Activated CD8-positive, alpha-beta memory T cell treated with anti-CD3 and anti-CD28 coated beads for 4 hours (primary cell): ENCODE data around the gene KRT15.
A peak's percentile ranks its signal among the peaks of the same experiment; 100 is the strongest.

Source experiments
- DNase-seq, 2 donors: peaks; one replicate each; pipeline ENCODE4 v3.0.0-alpha.2; 2020; ENCODE audit warnings: low read depth in 2 of 2

The KRT15 gene

DNA sequence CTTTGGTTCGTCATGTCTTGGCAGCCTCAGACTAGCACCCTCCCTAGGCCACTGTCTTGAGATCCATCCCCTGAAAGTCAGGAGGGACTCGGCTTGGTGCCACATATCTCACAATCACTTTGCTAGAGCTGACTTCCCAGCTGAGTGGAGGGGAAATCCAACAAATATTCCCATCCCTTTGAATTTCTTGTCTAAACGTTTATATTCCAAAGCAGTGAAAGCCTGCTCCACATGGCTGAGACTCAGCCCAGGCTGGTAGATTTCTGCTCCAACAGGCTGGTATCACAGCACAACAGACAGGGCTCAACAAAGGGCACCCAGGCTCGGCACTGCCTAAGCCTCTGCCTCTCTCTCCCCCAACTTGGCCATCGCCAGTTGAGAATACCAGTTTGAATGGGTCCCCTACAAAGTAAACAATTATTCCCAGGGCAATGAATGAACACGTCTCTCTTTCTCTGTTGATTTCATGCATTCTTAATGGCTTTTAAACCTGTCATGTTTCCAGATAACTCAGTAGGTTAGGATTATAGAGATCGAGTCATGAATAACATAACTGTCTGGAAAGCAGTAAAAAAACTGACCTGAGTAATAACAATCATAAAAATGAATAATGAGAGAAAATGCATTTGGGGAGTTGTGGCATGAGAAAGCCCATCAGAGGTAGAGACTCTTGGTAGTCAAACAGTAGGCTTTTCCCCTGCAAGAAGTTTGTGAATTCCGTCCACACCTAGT lies 14.3 kb downstream of the KRT15 start:
- no peak for DNase-seq

DNA sequence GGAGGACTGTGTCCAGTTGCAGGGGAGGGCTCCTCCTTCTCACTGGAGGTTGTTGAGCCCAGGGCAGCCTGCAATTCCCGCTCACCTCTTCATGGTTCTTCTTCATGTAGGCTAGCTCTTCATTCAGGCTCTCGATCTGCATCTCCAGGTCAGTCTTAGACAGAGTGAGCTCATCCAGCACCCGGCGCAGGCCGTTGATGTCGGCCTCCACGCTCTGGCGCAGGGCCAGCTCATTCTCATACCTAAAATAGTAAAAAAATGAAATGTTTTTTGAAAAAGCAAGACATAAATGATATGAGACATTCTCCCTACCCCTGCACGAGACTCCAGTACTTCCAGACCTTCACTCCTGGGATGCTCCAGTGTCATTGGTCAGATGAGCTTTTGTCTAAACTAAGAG lies 15.5 kb downstream of the KRT15 start:
- no peak for DNase-seq

DNA sequence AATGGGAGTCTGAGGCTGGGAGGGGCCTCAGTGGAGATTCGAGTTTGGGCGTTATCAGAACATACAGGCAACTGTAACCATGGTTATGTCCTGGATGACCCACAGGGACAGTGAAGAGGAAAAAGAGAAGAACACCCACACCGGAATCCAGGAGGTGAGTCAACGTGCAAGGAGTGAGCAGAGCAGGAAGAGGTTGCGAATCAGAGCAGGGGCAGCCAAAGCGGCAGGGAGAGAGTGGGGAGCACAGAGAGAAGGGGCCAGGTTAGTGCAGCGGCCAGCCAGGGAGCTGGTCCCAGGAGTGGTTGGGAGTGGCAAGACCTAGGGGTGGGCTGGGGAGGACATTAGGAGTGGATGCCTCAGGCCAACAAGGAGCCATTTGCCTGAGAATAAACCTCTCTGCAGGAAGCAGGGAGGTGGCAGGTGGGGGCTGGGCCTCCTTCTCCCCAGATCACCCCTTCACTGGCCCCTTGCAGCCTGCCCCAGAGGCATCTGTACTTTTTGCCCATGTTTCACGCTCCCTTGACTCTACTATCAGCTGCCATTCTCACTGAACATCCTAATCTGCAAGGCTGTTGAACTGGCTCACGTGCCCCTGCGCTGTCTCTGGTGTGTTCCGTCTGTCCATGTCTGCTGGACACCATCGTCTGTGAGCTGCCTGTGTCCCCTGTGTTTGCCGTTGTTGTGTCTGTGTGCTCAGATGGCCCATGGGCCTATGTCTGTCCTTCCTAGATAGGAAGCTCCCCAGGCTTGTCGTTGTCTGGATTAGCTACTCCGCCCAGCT lies 18.4 kb downstream of the KRT15 start:
- DNase-seq: no peak

DNA sequence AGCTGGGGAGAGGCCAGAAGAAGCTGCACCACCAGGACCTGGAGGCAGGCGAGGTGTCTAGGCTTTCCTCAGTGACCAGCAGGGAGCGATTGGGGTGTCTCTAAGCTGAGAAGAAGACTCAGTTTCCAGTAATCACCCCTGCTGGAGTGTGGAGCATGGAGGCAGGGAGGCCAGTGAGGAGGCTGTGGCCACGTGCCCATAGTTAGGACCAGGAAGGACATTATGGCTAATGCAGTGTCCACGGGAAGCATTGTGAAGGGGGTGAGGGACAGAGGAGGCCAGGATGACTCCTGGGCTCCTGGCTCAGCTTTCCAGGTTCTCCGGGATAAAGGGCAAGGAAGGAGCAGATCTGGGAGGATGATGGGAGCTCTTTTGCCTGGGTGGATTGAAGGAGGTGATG lies 19.0 kb downstream of the KRT15 start:
- DNase-seq: no peak

DNA sequence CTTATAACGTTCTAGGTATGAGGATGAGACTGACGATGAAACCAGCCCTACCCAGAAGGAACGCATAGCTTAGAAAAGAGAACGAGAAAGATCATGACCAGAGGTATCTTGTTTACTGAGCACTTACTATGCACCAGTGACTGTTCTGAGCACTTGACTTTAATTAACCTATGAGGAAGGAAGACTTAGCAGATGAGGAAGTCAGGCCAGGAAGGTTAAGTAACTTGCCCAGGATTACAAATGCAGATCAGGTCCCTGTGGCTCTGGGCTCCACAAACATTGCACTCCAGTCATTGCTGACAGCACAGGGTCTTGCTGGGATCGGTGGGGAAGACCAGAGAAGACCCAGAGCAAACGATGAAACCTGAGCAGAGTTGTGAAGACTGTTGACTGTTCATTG lies 20.4 kb downstream of the KRT15 start:
- no peak for DNase-seq

DNA sequence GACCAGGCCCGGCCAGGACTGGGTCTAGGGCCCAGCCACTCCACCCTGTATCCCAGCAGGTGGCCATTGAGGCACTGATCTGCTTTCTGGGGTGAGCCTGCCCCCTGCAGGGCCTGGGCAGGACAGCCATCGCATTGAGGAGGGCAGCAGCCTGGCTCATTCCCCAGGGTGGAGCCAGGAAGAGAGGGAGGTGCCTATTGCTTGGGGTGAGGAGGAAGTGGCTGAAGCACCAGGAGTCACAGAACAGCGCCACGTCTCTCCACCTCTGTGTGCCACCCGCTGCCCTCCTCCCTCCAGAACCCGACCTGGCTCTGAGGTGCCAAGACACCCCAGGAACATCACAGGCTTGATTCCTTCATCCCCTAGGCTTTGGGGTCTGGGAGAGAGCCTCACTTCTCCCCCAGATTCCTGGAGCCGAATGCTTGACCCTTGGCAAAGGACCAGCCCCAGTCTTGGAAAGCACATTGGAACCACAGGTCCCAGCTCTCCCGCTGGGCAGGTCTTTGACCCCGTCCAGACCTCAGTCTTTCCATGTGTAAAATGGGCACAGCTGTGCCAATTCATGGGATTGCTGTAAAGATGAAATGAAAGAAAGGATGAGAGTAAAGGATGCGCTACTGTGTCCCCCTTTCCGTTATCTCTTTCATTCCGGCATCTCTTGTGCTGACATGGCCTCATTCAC lies 21.7 kb downstream of the KRT15 start:
- DNase-seq: peak; percentile 5 to 6

DNA sequence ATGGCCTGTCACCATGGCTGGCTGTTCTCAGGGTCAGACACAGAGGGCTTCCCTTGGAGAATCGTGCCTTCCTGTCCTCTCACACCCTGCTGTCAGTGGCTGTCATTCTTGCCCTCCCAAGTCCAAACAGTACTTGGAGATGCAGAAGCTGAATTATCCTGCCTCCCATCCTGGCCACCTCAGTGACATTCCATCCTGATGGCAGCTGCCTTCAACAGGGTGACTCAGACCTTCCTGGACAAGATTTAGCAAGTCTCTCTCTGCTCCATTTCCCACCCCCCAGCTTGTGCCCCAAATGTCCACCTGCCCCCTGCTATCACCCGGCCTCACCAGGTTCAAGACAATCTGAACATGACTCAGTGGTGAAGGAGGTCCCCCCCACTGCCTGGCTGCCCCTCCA lies 24.2 kb downstream of the KRT15 start:
- DNase-seq: no peak

DNA sequence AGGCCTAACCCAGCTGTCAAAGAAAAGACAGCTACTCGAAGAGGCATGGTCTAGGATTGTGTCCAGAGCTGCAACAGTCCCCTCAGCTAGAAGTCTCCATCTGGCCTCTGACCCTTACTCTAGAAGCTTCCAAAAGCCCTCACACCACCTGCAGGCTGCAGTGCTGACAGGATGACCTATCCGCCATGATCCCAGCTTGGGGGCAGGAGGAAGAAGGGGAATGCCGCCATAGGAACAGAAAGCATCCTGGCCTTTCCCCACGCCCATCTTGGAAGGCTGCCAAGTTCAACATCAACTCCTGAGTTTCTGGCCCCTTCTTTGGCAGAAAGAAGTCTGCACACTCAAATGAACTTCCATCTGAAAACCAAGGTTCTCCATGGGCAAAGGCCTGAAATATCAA lies 25.9 kb downstream of the KRT15 start:
- DNase-seq: no peak

DNA sequence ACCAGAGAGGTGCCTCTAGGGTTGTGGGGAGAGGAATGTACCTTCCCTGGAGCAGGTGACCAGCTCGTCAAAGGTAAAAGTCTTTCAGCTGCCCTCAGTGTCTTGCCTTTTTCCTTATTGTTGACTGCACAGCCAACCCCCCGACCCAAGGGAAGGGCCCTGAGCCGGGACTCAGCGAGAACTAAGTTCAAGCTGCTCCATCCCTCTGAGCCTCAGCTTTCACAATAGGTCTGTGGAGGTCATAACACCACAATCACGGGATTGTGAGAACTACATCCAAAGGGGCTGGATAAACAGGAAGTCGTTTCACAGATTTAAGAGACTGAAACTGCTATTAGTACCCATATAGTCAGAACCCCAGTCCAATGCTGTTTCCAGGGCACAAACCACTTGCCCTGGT lies 26.3 kb downstream of the KRT15 start:
- no peak for DNase-seq

DNA sequence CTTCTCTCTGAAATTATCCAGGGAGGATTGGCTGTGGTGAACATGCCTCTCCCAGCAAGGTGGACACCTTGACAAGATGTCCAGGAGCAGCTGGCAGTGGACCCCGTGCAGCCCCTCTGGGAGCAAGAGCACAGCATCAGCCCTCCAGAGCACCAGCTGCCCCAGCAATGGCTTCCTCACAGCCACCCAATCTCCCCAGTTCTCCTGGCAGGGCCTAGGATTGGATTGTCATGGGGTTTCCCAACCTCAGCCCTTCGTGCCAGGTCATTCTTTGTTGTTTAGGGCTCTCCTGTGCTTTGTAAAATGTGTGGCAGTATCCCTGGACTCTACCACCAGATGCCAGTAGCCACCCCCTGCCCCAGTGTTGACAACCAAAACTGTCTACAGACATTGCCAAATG lies 27.2 kb downstream of the KRT15 start:
- DNase-seq: no peak

DNA sequence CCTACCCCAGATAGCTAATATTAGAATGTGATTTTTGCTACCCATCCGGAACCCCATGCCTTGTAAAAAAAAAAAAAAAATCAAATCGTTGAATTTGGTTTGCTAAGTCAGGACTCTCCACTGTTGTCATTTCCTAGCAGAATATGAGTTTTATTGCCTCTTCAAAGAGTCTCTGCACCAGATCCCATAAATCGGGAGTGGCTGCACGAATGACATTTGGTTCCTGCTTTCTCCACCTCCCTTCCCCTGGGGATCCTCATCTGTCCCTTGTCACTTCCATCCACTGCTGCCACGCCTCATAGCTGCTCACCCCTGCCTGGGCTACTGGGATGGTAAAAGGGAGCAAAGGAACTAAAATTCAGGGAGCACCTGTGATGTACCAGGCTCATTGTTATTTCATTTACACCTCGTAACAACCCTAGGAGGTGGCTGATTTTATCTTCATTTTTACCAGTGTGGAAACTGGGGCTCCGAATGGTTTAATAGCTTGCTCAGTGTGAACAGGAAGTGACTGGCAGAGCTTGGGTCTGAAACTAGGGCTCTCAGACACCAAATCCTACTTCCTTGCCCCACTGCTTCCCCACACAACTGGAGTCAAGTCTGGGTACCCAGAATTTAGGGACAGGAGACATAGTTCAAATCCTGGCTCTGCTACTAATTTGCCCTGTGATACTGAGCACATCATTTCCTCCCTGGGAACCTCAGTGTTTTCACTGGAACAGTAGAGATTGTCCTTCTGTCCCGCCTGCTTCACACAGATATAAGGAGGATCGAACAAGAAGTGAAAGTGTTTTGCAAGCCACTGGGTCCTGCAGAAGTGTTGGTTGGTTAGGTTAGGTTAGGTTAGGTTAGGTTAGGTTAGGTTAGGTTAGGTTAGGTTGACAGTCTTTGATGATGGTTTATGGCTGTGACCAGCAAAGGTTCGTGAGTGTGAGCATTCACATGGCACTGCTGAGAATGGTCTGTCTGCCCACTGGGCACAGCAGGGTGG lies 28.4 kb downstream of the KRT15 start:
- DNase-seq: no peak

DNA sequence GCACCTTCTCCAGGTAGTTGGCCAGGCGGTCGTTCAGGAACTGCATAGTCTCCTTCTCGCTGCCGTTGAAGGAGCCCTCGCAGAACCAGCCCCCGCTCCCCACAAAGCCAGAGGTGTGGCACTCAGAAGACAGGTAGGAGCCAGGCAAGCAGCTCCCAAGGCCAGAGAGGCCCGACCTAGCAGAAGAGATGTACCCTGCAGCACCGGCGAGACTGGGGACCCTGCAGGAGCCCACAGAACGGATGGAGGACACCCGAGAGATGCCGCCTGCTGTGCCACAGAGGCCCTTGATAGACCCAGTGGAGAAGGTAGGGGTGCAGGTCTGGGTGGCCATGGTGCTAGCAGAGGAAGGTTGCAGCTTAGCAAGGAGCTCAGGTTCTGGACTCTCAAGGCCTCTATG lies 29.2 kb downstream of the KRT15 start, which contains the start of gene KRT36:
Gene KRT36 (minus strand): TSS at position 380 of the 400 bp plus-strand sequence. CDS start 46 bp downstream, at position 334.
- no peak for DNase-seq

DNA sequence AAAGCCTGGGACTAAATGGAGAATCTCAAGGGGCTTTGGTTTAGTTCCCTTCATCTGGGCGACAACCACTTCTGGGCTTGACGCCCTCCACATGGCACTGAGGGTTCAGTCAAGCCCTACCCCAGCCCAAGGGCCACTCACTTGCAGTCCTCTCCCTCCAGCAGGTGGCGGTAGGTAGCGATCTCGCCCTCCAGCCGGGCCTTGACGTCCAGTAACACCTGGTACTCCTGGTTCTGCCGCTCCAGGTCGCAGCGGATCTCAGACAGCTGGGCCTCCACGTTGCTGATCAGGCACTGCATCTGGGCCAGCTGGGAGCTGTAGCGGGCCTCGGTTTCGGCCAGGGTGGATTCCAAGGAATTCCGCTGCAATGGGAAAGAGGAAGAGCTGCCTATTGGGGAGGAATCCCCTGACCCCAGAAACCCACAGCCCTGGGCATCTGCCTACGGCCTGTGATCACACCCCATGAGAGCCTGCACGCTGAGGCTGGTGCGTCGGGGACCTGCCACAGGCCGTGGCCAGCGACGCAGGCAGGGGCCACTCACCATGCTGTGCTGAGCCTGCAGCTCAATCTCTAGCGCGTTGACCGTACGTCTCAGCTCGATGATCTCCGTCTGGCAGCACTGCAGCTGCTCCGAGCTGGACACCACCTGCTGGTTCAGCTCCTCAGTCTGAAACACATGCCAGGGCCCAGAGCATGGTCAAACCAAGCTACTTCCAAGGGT lies 31.7 kb downstream of the KRT15 start:
- no peak for DNase-seq

DNA sequence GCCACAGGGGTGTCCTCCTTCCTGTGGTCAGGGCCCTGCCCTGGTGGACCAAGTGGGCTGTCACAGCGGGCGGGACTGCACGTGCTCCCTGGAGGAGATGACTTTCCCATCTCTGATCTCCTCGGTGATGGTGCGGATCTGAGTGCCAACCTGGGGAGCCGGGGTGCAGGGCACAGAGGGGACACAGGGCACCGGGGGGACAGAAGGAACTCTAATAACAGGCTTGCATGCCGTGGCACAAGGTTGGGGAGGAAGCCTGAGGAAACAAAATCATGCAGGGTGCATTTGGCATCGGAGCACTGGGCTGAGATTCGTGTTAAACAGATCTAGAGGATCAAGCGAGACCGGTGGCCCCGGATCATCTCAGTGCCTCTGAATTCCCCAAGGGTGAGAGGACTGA lies 32.4 kb downstream of the KRT15 start:
- no peak for DNase-seq

DNA sequence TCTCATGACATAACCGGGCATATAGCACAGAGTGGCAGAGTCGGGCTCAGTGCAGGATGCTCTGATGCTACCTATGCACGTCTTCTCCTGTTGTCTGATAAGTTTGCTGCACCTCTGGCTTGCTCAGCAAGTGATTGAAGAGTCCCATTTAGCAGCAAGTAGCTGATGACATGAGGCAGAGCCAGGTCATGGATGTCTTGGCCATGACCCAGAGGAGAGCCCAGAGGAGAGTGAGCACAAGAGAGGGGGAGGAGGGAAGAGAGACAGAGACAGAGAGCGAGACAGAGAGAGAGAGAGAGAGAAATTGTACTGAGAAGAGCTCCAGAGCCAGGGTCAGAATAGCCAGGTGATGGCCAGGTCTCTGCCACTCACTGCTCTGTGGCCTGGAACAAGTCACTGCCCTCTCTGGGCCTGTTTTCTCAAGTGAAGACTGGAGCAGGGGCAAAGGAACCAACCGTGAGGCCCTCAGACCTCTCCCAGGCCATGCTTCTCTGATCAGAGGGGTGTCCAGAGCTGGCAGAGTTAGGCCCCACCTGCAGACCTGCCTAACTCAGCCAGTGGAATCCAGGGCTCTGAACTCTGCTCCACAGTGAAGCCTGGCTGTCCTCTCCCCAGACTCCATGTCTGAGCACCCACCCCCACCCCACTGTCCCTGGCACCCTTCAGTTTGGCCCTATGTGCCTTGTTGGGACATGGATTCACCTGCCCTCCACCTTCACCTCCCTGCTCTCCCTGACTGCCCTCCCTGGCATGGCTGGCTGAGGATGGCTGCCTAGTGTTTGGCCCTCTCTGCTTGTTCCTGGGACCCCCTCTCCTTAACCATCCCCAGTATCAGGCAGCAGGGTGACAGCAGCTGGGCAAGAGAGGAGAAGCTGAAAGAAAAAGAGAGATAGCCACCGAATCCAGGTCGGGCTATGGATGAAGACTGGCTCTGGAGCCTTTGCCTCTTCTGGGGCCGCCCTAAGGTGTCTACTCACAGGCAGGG lies 33.5 kb downstream of the KRT15 start:
- DNase-seq: no peak

DNA sequence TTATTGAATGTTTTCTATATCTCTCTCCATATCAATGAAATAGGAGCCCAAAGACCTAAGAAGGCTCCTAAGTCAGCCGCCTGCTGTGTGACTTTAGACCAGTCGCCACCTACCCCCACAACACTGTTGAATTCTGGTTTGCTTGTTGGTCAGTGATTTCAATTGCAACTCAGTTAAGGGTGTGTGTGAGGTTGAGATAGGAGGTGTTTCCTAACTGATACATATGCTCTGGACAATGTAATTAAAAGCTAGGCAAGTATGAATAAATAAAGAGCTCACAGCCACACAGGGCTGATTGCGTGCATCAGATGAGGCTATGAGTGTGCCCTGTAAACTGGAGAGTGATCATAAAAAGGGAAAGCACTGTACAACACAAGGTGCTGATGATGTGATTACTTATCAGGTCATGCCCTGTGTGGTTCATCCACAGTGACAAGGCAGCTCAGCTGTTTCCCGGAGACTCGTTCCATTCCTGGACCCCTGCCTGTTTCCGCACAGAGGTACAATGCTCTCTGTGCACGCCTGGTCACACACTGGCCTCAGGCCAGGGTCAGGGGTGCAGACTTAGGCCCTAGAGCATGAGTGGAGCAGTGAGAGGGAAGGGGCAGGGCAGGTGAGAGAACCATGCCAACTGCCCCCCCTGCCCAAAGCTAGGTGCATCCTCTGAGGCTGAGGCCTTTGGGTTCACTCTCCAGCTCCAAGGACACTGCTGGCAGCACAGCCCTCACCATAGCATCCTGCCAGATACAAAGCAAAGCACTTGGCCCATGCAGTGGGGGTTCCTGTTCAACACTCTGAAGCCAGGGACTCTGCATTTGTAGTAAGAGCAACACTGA lies 34.5 kb downstream of the KRT15 start:
- no peak for DNase-seq

DNA sequence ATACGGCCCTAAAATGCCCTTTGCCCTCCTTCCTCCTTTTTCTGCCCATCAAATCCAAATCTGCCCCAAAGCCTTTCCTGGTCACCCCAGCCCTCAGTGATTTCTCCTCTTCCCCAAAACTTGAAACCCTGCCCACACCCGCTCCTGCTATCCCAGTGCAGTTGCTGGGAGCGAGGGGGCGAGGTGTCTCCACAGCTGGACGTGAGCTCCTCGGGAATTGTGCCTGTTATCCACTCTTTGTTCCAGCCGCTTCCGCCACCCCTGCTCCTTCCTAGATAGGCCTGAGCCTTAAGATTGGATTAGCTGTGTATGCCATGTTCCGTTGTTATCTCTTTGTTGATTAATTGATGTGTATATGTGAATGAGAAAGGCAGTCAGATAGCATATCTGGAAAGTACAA lies 35.2 kb downstream of the KRT15 start:
- no peak for DNase-seq

DNA sequence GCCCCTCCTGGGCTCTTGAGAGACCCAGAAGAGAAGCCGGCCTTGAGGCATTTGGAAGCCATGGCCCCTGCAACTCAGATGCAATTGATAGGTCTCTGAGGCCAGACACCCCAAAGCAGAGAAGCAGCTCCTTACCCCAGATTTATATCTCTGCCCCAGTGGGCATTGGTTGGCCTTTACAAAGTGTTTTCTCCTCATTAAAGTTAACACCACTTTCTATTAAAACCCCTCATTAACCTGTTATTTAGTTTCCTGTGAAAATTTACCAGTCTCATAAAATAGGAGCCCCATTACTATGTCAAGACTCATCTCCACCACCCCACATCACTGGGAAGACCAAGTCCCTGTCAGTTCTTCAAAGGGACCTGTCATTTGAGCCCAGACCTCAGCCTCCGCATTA lies 37.7 kb downstream of the KRT15 start, which contains the start of gene KRT35:
Gene KRT35 (minus strand): TSS at position 116 of the 400 bp plus-strand sequence. CDS start 54 bp downstream, at position 62.
- no peak for DNase-seq

DNA sequence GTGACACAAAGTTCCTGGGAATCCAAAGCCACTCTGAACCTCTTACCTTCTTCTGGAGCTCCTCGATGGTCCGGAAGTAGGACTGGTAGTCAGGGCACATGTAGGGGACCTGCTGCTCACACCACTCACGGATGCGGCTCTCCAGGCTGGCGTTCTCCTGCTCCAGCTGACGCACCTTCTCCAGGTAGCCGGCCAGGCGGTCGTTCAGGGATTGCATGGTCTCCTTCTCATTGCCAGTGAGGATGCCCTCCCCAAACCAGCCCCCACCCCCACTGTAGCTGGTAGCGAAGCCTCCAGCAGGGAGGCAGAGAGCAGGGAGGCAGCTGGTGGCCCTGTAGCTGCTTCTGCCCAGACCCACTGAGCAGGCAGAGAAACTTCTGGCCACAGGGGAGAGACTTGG lies 38.1 kb downstream of the KRT15 start:
- DNase-seq: no peak
